Tibial nerve (tissue), 4 donors: Measurements from ENCODE around the gene GPC3. TPM values are rescaled to one million over a fixed set of nuclear protein-coding genes. Genes with fewer than 3 reads are reported as not detected.

Experiments used
- DNase-seq, 2 donors: peaks; one replicate each; pipeline ENCODE4 v3.0.0-alpha.2; 2019; ENCODE audit warnings: low spot score in 2 of 2
- H3K27ac ChIP-seq, 4 donors: fragments of 200-600 bp; sonication (generic) in 3 of 4; one replicate each; pipeline ENCODE4 v1.5.1; 2017 to 2019; ENCODE audit warnings: mild to moderate bottlenecking in 1 of 4
- H3K27me3 ChIP-seq, 2 donors: fragments of 200-600 bp; sonication (generic) in 1 of 2; one replicate each; pipeline versions ENCODE4 v1.5.1 to v1.6.0; 2017 to 2019
- H3K36me3 ChIP-seq, 3 donors: fragments of 200-600 bp; sonication (generic); one replicate each; pipeline ENCODE4 v1.5.1; 2018 to 2019
- H3K4me1 ChIP-seq, 4 donors: fragments of 200-600 bp; sonication (generic) in 3 of 4; one replicate each; pipeline ENCODE4 v1.5.1; 2017 to 2019
- H3K4me3 ChIP-seq, 4 donors: fragments of 200-600 bp; sonication (generic) in 3 of 4; one replicate each; pipeline ENCODE4 v1.5.1; 2017 to 2019; ENCODE audit warnings: mild to moderate bottlenecking in 1 of 4, moderate library complexity in 1 of 4
- H3K9me3 ChIP-seq, 4 donors: fragments of 200-600 bp; sonication (generic) in 3 of 4; one replicate each; pipeline ENCODE4 v1.5.1; 2017 to 2019
- EP300 ChIP-seq, 2 donors: sonication (generic); formaldehyde crosslinking; IDR thresholded peaks; one replicate each; pipeline ENCODE4 v1.6.1; 2017; ENCODE audit warnings: antibody characterized with exemption in 2 of 2, mild to moderate bottlenecking in 1 of 2
- POLR2A ChIP-seq, 2 donors: fragments of 450-650 bp; IDR thresholded peaks; one replicate each; pipeline ENCODE4 v1.6.1; 2017; ENCODE audit warnings: antibody characterized with exemption in 2 of 2, mild to moderate bottlenecking in 2 of 2, moderate library complexity in 2 of 2
- WGBS, 2 donors: methylation state at CpG; one replicate each; pipeline ENCODE4 v1.1.5; 2018; 5-methylcytosine and 5-hydroxymethylcytosine counted together
- total RNA-seq, 4 donors: library from RNA; depleted of rRNA; stranded (reverse); fragments of >200 nt; gene quantifications; one replicate each; pipeline ENCODE4 v1.1.0, GENCODE V29; 2016
- TF ChIP-seq, protein P1 (sequence below), 5 experiments: fragments of 200-600 bp in 3 of 5; fragments of 450-650 bp in 2 of 5; sonication (generic) in 3 of 5; IDR thresholded peaks; one replicate each; pipeline ENCODE4 v1.5.1; 2016 to 2019; ENCODE audit warnings: antibody characterized with exemption in 5 of 5, mild to moderate bottlenecking in 3 of 5, moderate library complexity in 2 of 5

The GPC3 gene
- total RNA-seq, 4 donors from 2014 or later: 60.5 to 116 (median 72.8) TPM

DNA sequence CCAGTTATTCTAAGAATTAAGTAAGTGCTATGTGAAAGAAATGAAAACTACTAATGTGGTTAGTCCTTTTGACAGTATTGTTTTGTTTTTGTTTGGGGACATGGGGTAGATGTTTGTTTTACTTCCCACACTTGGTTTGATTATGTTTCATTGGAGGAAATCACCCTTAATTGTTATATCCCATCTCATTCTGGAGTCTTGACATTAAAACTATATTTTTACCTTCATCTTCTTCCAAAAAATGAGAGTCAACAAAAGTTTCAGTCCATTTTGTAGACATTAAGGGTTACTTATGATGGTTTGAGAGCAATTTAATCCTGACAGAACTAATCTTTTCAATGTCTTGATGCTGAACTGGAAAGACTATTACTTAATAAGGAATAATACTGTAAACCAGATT is 108.7 kb downstream of the GPC3 start:
- Histone ChIP-seq H3K27me3 (peaks cover 0 to 19% of the 10 kb centered on the region in 2 donors), H3K4me1 (no peaks in the 10 kb centered on the region), H3K4me3 (no peak overlapping the region), H3K36me3 (no peaks in the 10 kb centered on the region), H3K27ac (no peak overlapping the region), H3K9me3 (no peaks in the 10 kb centered on the region)
- no peak for DNase-seq
- TF ChIP-seq EP300 (IDR thresholded peaks at IDR 0.05) (no peak), POLR2A (IDR thresholded peaks at IDR 0.05) (no peak)
- TF ChIP-seq, protein P1, sequence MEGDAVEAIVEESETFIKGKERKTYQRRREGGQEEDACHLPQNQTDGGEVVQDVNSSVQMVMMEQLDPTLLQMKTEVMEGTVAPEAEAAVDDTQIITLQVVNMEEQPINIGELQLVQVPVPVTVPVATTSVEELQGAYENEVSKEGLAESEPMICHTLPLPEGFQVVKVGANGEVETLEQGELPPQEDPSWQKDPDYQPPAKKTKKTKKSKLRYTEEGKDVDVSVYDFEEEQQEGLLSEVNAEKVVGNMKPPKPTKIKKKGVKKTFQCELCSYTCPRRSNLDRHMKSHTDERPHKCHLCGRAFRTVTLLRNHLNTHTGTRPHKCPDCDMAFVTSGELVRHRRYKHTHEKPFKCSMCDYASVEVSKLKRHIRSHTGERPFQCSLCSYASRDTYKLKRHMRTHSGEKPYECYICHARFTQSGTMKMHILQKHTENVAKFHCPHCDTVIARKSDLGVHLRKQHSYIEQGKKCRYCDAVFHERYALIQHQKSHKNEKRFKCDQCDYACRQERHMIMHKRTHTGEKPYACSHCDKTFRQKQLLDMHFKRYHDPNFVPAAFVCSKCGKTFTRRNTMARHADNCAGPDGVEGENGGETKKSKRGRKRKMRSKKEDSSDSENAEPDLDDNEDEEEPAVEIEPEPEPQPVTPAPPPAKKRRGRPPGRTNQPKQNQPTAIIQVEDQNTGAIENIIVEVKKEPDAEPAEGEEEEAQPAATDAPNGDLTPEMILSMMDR (IDR thresholded peaks at IDR 0.05): no peak

DNA sequence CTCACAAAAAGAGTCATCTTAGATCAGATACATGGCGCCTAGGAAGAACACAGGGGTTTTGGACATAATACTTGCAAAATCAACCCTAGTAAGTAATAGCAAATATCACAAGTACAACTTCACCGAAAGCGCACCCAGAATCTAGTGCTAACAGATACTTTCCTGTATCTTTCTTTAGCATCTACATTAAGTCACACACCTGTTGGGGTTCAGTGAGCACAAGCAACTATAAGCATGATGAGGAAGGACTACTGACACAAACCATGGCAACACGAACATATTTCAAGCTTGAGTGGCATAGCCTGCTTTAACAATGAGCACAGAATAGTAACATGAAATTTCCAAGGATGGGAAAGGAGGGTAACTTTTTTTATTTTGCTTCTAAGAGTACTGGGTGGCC is 116.1 kb downstream of the GPC3 start:
- TF ChIP-seq POLR2A (IDR thresholded peaks at IDR 0.05) (no peak), EP300 (IDR thresholded peaks at IDR 0.05) (no peak)
- TF ChIP-seq, protein P1 (IDR thresholded peaks at IDR 0.05): no peak
- WGBS, 2 donors: 88 to 96% methylated on average over 4 of the region's 4 CpGs
- H3K27ac ChIP-seq: no peak overlapping the region
- H3K4me3 ChIP-seq: no peak overlapping the region
- DNase-seq: no peak
- H3K9me3 ChIP-seq: no peaks in the 10 kb centered on the region
- no peaks in the 10 kb centered on the region for H3K36me3 ChIP-seq
- H3K27me3 ChIP-seq: peaks cover 0 to 18% of the 10 kb centered on the region in 2 donors
- no peaks in the 10 kb centered on the region for H3K4me1 ChIP-seq

DNA sequence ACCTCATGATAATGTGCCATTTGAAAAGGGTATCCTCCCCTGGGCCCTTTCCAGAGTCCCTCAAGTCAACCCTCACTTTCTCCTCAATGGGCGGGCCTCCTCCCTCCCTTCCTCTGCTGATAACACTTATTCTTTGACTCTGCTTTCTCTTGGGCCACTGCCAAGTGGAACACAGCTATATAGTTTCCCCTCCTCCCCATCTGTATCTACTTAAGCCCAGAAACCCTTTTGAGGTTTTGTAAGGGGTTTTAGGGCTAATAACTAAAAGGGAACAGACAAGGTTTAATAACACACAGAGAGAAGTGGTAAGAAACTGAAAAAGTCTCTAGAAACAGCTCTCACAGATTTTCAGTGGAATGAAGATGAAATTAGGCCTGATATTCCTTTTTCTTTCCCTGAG is 116.7 kb downstream of the GPC3 start:
- Histone ChIP-seq H3K36me3 (no peaks in the 10 kb centered on the region), H3K4me3 (no peak overlapping the region), H3K27me3 (peaks cover 0 to 18% of the 10 kb centered on the region in 2 donors), H3K4me1 (no peaks in the 10 kb centered on the region), H3K27ac (no peak overlapping the region), H3K9me3 (no peaks in the 10 kb centered on the region)
- DNase-seq: no peak
- TF ChIP-seq, protein P1 (IDR thresholded peaks at IDR 0.05): no peak
- TF ChIP-seq EP300 (IDR thresholded peaks at IDR 0.05): no peak
- no peak for TF ChIP-seq POLR2A (IDR thresholded peaks at IDR 0.05)
- WGBS, 2 donors: 43 to 58% methylated on average over 1 of the region's 1 CpG

DNA sequence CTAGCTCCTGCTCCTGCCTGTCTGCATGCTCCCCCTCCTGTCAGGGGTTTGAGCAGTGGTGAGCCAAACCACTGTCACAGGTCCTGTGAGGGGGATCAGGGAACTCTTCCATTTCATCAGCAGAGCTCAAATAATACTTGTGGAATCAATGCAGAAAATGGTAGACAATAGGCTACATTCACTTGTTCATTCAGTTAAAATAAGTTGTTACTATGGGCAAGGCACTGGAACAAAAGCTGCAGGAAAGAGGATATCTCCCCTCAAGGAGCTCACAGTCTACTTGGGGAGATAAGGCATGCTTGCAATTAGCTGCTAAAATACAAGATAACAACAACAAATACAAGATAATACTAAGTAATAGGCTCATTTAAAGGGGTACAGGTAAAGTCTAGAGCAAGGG is 117.1 kb downstream of the GPC3 start:
- Histone ChIP-seq H3K27me3 (peaks cover 0 to 18% of the 10 kb centered on the region in 2 donors), H3K4me1 (no peaks in the 10 kb centered on the region)

DNA sequence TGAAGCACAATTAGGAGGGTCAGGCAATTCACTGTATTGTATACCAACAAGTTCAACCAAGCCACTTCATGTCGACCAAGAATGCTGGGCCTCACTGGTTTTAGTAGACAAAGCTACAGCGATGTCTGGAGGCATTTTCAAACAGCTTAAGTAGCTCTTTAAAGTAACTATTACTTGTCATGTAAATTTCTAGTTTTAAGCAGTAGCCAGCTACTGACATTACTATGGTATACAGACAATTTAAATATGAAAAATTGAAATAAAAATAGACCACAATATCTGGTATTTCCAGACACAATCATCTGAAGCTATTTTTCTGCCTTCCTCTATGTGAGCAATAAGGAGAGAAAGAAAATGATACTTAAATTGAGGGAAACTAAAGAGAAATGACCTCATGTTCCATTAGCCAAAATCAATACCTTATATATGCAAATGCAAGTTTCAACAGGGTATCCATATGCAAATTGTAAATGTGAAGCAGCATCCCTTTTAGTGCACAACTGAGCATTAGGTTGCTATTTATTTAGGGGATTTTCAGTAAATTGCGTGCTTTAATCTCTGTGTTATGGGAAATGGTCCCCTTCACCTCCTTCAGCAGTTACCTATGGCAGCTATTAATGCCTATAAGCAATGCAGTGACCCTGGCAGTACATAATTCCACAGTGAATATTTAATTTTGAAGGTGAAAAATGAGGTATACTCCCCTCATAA is 119.5 kb downstream of the GPC3 start:
- 42 to 76% methylated on average over 3 of the region's 3 CpGs for WGBS, 2 donors
- TF ChIP-seq POLR2A (IDR thresholded peaks at IDR 0.05): no peak
- TF ChIP-seq, protein P1 (IDR thresholded peaks at IDR 0.05): no peak
- no peak for TF ChIP-seq EP300 (IDR thresholded peaks at IDR 0.05)
- Histone ChIP-seq H3K9me3 (no peaks in the 10 kb centered on the region), H3K4me3 (no peak overlapping the region), H3K27ac (no peak overlapping the region), H3K4me1 (no peaks in the 10 kb centered on the region), H3K27me3 (peaks cover 0 to 11% of the 10 kb centered on the region in 2 donors), H3K36me3 (no peaks in the 10 kb centered on the region)
- no peak for DNase-seq

More for the DNA sequence above, 117.1 kb downstream of the GPC3 start:
- no peak for DNase-seq
- H3K4me3 ChIP-seq: no peak overlapping the region
- TF ChIP-seq POLR2A (IDR thresholded peaks at IDR 0.05) (no peak), EP300 (IDR thresholded peaks at IDR 0.05) (no peak)
- TF ChIP-seq, protein P1 (IDR thresholded peaks at IDR 0.05): no peak
- no peaks in the 10 kb centered on the region for H3K36me3 ChIP-seq
- no peak overlapping the region for H3K27ac ChIP-seq
- no peaks in the 10 kb centered on the region for H3K9me3 ChIP-seq
